GM12864 (cell line): ENCODE results near the gene PCBP2.
"Not testable (repeated sequence)": the region's sequence is repeated elsewhere in the genome, so short reads cannot be mapped to it uniquely, and the experiment has no call there.

Source experiments
- DNase-seq: peaks from one replicate; pipeline ENCODE4 v3.0.0-alpha.2; 2011; ENCODE audit warnings: low read depth
- H3K4me3 ChIP-seq: 2 replicates; pipeline ENCODE4 v1.5.1; 2011; ENCODE audit warnings: mild to moderate bottlenecking, low read depth, low read length, control low read depth
- TF ChIP-seq, protein P1 (sequence below): IDR thresholded peaks from 2 replicates; pipeline ENCODE4 v1.5.1; 2011; ENCODE audit warnings: low read depth, mild to moderate bottlenecking, moderate library complexity, low read length, control low read depth, inconsistent platforms; ENCODE audit errors: missing control alignments

PCBP2 gene

GRCh38 chr12:53428741-53429140 is 23.2 kb upstream of the PCBP2 start:
- DNase-seq = no peak
- TF ChIP-seq, protein P1, sequence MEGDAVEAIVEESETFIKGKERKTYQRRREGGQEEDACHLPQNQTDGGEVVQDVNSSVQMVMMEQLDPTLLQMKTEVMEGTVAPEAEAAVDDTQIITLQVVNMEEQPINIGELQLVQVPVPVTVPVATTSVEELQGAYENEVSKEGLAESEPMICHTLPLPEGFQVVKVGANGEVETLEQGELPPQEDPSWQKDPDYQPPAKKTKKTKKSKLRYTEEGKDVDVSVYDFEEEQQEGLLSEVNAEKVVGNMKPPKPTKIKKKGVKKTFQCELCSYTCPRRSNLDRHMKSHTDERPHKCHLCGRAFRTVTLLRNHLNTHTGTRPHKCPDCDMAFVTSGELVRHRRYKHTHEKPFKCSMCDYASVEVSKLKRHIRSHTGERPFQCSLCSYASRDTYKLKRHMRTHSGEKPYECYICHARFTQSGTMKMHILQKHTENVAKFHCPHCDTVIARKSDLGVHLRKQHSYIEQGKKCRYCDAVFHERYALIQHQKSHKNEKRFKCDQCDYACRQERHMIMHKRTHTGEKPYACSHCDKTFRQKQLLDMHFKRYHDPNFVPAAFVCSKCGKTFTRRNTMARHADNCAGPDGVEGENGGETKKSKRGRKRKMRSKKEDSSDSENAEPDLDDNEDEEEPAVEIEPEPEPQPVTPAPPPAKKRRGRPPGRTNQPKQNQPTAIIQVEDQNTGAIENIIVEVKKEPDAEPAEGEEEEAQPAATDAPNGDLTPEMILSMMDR = no peak
- no peak overlapping the region for H3K4me3 ChIP-seq

DNA sequence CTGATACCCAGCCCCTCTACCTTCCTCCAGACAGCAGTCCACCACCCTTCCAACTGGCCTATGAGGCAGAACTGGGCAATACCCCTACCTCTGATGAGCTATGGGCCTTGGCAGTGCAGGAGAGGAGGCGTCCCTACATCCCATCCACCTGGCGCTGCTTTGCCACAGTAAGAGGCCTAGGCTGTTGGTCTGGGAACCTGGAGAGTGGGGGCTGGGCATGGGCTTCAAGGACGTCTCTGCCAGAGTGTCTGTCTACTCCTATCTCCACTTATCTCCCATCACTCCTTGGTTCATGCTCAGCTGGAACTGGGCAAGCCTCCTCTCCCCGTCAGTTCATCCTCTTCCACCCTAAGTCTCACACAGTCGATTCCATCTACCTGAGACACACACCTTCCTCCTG is 21.8 kb upstream of the PCBP2 start:
- TF ChIP-seq, protein P1 = no peak
- H3K4me3 ChIP-seq = no peak overlapping the region
- DNase-seq = no peak

DNA sequence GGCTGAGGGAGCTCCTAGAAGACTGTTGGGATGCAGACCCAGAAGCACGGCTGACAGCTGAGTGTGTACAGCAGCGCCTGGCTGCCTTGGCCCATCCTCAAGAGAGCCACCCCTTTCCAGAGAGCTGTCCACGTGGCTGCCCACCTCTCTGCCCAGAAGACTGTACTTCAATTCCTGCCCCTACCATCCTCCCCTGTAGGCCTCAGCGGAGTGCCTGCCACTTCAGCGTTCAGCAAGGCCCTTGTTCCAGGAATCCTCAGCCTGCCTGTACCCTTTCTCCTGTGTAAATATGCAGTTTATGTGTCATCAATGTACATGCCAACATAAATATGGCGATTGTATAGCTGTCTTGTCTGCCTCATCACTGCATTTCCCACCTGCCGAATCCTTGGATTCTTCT is 20.7 kb upstream of the PCBP2 start:
- H3K4me3 ChIP-seq = no peak overlapping the region
- DNase-seq = no peak
- TF ChIP-seq, protein P1 = no peak

DNA sequence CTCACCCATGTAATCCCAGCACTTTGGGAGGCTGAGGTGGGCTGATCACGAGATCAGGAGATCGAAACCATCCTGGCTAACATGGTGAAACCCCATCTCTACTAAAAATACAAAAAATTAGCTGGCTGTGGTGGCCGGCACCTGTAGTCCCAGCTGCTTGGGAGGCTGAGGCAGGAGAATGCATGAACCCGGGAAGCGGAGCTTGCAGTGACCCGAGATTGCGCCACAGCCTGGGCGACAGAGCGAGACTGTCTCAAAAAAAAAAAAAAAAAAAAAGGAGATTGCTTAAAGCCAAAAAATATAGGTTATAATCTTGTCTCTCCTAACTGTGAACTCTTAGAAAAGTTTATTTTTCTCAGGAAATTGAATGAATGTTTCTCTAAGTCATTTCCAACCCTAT is 16.6 kb upstream of the PCBP2 start:
- not testable (repeated sequence) for DNase-seq, H3K4me3 ChIP-seq

GRCh38 chr12:53439582-53439981 is 12.3 kb upstream of the PCBP2 start:
- DNase-seq, H3K4me3 ChIP-seq: not testable (repeated sequence)

GRCh38 chr12:53441040-53441833 is 10.7 kb upstream of the PCBP2 start, which contains the start of gene PRR13:
Gene PRR13, plus strand, starts transcription at chr12:53441734. Its CDS starts 981 bp downstream, at chr12:53442715.
- DNase-seq = peak; percentile 99
- H3K4me3 ChIP-seq = peak within 1 kb of the TSS; percentile 76
- TF ChIP-seq, protein P1 = no peak

DNA sequence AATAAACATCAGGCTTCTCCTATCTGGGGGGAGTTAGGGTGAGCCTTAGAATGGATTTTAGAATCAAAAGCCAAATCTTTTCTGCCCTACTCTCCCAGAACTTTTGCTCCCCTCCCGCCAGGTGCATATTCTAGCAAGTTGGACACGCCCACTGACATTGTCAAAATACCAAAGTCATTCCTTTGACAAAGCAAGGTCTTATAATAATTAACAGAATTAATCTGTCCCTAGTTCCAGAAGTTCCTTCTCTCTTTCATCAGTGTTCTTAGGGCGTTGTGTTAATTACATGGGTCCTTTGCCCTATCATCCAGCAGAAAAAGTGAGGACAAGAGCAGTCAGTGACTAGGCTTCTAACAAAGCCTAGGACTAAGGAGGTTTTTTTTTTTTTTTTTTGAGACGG is 7.9 kb upstream of the PCBP2 start:
- TF ChIP-seq, protein P1 = no peak
- H3K4me3 ChIP-seq = no peak overlapping the region
- DNase-seq = no peak

DNA sequence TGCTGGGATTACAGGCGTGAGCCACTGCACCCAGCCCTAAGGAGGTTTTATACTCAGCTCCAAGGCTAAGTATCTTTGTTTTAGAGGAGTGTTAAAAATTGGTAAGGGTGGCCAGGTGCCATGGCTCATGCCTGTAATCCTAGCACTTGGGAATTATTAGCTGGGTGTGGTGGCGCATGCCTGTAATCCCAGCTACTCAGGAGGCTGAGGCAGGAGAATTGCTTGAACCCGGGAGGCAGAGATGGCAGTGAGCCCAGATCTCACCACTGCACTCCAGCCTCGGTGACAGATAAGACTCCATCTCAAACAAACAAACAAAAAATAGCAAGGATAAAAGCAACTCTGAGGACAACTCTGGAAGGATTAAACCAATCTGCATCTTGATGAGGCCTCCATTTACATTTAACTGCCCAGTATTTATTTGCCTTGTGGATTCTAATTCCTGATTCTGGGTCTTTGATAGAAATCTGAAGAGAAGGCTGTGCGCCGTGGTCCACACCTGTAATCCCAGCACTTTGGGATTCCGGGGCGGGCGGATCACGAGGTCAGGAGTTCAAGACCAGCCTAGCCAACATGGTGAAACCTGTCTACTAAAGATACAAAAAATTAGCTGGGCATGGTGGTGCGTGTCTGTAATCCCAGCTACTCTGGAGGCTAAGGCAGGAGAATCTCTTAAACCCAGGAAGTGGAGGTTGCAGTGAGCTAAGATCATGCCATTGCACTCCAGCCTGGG is 7.1 kb upstream of the PCBP2 start:
- not testable (repeated sequence) for H3K4me3 ChIP-seq

More for the DNA sequence above, 7.1 kb upstream of the PCBP2 start:
- DNase-seq = not testable (repeated sequence)
